ENCODE results near the gene STK33. TPM values are rescaled to one million over a fixed set of nuclear protein-coding genes. Genes with fewer than 3 reads are reported as not detected.

The STK33 gene
- total RNA-seq, 1 donor from 2014 or later = 0.66 TPM

DNA sequence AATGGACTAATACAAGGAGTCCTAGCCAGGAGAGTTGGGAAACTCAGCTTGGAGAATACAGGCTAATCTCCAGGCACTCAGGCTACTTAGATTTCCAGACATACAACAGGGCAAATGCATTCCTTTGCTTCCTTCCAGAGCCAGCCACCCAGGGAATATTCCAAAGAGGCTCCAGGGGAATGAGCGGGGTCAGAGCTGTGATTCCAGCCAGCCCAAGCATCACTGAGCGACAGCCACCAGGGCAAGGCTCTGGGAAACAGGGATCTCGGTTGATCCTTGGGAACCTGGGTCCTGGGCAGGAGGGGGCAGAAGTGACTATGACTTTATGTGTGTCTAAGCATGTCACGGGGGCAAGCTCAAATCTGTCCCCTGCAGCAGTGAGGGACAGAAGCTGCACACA, 218.1 kb downstream of the STK33 start:
- intact Hi-C loops (cut with micrococcal nuclease) = no loop called here

DNA sequence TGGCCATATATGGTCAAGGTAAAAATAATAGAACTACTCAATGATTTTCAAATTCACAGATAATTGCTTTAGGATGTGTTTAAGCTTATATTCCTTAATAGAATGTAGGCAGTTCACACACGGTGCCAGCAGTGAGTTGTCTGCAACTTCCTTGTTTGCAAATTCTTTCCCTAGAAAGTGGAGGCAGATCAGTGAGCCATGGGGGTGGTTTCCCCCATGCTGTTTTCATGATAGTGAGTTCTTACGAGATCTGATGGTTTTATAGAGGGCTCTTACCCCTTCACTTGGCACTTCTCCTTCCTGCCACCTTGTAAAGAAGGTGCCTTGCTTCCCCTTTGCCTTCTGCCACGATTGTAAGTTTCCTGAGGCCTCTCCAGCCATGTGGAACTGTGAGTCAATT, 218.6 kb downstream of the STK33 start:
- intact Hi-C loops (cut with micrococcal nuclease) = no loop called here

DNA sequence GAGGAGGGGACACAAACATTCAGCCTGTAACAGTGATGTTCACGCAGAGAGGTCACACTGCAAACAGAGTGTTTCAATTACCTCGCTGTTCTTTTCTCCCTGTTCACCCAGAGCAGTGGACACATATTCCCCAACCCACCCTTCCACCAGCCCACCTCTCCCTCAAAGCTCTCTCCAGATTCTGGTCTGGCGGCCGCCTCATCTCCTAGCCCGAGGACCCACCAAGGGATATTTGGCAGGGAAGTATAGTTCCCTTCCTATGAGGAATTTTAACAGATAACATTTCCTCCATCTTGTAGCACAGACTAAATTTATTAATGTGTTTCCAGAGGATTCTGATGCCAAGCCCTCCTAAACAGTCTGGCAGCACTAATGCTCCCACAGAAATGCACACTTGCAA, 219.3 kb downstream of the STK33 start:
- intact Hi-C loops (cut with micrococcal nuclease) = no loop called here

GRCh38 chr11:8373519-8374432, 220.3 kb downstream of the STK33 start:
- intact Hi-C loops (cut with micrococcal nuclease) = no loop called here

DNA sequence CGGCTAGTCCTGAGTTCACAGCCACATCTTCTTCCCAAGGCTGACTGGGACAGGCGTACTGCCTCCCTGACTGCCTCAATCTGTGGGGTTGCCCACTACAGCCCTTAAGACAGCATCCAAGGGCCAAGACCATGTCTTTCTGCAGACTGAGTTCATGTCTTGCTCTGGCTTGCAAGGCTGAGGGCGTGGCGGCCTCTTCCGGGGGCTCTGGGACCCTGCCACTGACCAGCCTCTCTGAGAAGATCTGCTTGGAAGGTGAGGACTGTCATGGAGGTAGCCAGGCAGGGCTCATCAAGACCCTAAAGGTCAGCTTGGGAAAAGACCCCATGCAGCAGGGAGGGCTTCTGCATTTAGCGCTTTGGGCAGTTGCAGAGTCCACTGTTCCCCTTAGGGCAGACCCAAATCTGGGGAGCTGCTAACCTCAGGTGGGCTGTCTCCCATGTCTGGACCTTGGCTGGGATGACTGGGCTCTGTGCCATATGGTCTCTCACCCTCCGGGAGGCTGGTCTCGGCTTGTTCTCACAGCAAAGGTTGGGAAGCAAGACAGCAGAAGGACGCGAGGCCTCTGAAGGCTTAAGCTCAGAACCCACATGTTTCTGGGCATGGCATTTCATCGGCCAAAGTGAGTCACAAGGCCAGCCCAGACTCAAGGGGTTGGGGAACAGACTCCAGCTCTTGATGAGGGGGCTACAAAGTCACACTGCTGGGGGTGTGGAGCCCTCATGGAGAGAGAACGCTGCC, 221.2 kb downstream of the STK33 start:
- intact Hi-C loops (cut with micrococcal nuclease) = no loop called here

- intact Hi-C loops (cut with micrococcal nuclease) = no loop called here
Measured at GRCh38 chr11:8371516-8371884, 222.5 kb downstream of the STK33 start.

GRCh38 chr11:8370812-8371515, 223.1 kb downstream of the STK33 start:
- intact Hi-C loops (cut with micrococcal nuclease) = no loop called here

- intact Hi-C loops (cut with micrococcal nuclease) = no loop called here
Measured at GRCh38 chr11:8369592-8370205, 224.3 kb downstream of the STK33 start.

GRCh38 chr11:8368772-8369171, 225.3 kb downstream of the STK33 start:
- intact Hi-C loops (cut with micrococcal nuclease) = no loop called here

GRCh38 chr11:8368194-8368593, 225.8 kb downstream of the STK33 start:
- intact Hi-C loops (cut with micrococcal nuclease) = no loop called here

DNA sequence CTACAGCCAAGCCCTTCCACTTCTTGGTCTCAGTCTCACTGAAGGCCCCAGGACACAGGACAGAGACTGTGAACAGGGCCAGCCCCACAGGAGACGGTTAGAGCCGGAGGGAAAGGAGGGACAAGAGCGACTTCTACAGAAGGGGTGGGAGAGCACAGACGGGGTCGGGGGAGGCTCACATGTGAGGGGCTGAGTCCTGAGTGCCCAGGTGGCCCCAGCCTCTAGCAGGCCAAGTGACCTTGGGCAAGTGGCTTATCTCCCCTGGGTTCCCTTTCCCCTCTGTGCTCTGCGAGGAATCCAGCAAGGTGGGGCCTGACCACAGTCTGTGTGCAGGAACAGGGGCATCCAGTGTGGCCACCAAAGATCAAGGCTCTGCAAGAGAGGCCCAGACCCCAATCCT, 227.7 kb downstream of the STK33 start:
- intact Hi-C loops (cut with micrococcal nuclease) = no loop called here

DNA sequence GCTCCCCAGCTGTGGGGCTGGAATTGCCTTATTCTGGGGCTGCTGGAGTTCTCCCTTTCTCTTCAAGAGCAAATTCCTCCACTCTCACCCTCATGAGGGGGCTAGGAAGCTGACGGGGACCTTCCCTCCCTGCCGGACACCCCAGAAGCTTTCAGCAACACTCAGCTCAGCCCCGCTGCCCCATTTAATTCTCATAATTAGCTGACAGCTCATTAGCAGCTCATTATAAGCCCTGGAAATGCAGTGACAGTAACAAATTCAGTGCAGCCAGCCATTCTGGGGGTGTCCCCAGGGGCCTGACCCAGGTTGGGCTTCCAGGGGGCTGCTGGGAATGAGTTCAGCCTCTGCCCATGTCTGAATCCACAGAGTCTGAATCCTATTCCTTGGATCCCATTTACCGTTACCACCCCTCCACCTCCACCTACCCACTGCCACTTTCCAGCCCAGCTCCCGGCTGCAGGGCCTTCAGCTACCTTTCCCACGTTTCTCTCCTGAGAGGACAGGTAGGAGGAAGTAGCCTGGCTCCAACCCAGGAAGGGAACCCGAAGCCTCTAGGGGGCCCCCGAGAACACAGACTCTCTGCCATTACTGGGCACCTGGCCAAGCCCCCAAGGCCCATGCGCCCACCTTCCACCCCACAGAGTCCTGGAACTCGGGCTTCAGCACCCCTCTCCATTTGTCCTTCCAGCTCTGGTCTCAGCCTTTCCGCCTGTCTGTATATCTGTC, 228.6 kb downstream of the STK33 start:
- intact Hi-C loops (cut with micrococcal nuclease) = no loop called here

DNA sequence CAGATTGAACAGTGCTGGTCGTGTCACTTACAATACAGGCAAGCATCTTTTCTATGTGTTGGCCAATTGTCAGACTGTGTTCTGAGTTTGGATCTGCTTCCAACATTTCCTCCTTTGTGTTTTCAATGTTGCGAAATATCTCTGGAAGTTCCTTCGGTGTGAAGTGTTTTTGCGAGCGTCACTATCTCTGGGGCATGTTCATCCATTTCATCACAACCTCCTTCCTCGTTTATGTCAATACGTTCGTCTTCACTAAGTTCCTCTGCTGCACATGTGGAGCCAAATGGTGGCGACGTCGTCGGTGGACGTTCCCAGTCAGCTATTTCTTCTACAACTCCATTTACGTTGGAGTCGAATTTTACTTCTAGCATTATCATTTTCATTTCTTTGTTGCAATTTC, 230.1 kb downstream of the STK33 start:
- intact Hi-C loops (cut with micrococcal nuclease) = no loop called here

DNA sequence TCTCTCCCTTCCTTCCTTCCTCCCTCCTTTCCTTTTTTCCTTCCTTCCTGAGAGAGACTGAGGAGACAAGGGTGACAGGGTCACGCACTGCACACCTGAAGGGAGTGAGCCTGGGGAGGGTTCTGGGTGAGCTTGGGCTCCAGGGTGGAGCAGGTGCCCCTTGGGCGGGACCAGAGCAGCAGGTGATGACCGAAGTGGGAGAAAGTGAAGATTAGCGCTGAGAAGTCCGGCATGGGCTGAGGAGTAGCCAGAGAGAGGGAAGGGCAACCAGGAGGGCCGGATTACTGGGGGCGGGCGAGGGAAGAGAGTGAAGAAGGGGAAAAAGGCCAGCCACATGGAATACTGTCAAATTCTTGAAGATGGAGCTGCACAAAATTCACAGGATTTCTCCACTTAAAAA, 231.1 kb downstream of the STK33 start:
- intact Hi-C loops (cut with micrococcal nuclease) = no loop called here

DNA sequence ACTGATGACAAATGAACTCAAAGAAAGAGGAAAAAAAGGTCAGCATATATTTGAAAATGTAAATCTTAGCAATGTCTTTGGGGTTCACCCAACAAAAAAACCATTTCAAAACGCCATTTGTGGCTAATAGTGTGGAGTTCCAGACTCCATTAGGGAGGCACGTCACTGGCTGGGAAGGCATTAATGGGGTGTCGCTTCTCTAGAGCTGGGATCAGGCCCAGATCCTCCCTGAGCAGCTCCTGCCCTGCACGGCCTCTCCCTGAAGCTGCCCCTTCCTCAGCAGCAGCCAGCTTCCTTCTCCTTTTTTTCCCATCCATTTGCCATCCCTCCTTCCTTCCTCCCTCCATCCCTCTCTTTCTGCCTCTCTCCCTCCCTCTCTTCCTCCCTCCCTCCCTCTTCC, 231.5 kb downstream of the STK33 start:
- intact Hi-C loops (cut with micrococcal nuclease) = no loop called here

DNA sequence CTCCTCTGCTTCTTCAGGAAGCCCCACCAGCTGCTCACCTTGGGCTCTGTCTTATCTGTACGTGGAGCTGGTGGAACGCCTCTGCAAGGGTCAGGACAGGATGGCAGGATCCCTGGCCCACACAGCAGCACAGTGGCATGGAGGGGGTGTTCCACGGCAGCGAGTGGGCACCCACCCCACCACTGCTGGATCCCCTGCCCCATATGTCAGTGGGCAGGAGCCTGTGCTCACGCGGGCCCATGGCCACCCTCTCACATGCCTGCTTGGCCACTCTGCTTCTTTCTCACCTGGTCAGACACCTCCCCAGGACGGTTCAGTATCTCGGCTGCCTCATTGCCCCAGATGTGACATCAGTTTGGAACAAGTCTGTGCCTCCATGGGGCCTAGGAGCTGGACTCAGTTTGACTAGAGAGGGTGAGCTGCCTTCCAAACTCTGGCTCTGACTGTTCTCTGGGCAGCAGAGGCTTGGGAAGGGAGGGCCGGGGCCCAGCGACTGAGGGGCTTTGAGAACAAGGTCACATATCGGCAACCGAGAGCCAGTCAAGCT, 232.3 kb downstream of the STK33 start:
- intact Hi-C loops (cut with micrococcal nuclease) = no loop called here

DNA sequence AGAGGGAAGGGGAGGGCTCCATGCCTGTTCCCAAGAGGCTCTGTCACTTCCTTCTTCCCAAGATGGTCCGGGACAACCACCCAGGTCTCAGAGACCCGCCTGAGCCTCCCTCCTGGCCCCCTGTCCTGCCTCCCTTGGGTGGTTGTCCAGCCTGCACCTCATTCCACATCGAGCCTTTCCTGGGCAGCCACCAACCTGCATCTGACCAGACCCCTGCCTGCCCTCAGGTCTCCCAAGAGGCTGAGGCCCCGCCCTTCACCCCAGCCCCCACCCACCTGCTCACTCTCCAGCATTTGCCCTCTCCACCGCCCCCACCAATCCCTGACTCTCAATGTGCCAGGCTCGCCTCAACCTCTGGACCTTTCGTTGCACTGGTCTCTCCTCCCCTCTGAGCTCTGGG, 232.8 kb downstream of the STK33 start:
- intact Hi-C loops (cut with micrococcal nuclease) = no loop called here

DNA sequence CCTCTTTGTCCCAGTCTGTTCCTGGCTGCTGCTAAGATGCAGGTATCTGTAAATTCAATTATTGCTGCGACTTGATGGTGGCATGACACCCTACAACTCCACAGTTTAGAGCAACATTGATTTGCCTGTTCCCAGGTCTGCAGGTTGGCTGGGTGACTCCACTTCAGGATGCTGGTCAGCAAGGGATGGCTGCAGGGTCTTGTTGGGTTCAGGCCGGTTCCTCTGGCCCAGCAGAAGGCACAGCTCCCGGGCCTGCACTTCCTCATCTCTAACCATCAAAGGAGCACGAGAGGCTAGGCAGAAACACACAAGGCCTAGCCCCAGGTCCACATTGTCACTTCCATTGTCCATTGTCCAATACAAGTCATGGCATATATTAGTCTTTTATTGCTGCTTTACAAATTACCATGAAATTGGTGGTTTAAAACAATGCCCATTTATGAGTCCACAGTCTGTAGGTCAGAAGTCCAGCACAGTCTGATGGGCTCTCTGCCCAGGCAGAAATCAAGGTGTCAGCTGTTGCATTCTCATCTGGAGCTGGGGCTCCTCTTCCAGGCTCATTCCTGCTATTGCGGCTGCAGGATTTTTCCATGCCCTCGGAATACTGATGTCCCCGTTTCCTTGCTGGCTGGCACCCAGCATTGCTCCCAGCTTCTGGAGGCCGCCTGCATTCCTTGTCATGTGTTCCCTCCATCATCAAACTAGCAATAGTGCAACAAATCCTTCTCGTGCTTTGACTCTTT, 233.8 kb downstream of the STK33 start:
- intact Hi-C loops (cut with micrococcal nuclease) = no loop called here

DNA sequence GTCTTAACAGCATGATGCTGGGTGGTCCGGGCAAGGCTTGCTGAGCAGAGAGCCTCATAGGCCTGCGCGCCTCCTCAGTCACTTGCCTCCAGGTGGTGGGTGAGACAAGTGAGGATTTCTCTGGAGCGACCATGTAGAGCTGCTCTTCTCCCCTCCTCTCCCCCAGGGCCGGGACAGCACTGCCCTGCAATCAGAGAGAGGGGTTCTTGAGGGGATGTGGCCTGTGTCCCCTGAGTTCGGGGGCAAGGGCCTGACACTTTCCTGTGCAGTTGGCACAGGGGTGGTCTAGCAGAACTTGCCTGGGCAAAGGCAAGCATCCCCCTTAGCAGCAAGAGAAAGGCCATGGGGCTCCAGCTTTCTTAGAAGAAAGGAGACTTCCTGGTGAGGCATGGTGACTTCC, 234.5 kb downstream of the STK33 start:
- intact Hi-C loops (cut with micrococcal nuclease) = no loop called here

All from T-helper 1 cell treated with Interleukin-12 subunit alpha and Interleukin-12 subunit beta and Interleukin-4 antibody, amounts not matched to agents 30 ng/mL and 1 ng/mL, for 36 hours (primary cell).